Measurements from ENCODE around the gene RING1. TPM values are rescaled to one million over a fixed set of nuclear protein-coding genes. Genes with fewer than 3 reads are reported as not detected.

Gene RING1
- total and polyA plus RNA-seq, 12 donors, result 26.5 to 35.1 (median 28.3) TPM

- Histone ChIP-seq H3K27ac (no peak overlapping the region), H3K4me3 (no peak overlapping the region), H3K9me3 (no peaks in the 10 kb centered on the region), H3K4me1 (no peaks in the 10 kb centered on the region), H3K27me3 (no peaks in the 10 kb centered on the region), H3K36me3 (no peaks in the 10 kb centered on the region)
- no peak for ATAC-seq
- 73 to 76% methylated on average over 11 of the region's 11 CpGs for WGBS, 2 donors
- intact Hi-C loops (cut with DNase I), result no loop called here
- DNase-seq, result no peak
- no peak for TF ChIP-seq CTCF (IDR thresholded peaks at IDR 0.05)
These were observed 34.6 kb upstream of the RING1 start for GRCh38 chr6:33173535-33174180.

- no peak for ATAC-seq
These were observed 33.5 kb upstream of the RING1 start for GRCh38 chr6:33174784-33175183.

GRCh38 chr6:33175436-33176069 is 32.7 kb upstream of the RING1 start:
- 85 to 88% methylated on average over 10 of the region's 10 CpGs for WGBS, 2 donors
- intact Hi-C loops (cut with DNase I), result no loop called here
- H3K27ac ChIP-seq, result no peak overlapping the region
- H3K9me3 ChIP-seq, result no peaks in the 10 kb centered on the region
- no peak for ATAC-seq
- H3K27me3 ChIP-seq, result no peaks in the 10 kb centered on the region
- no peaks in the 10 kb centered on the region for H3K36me3 ChIP-seq
- H3K4me1 ChIP-seq, result no peaks in the 10 kb centered on the region
- no peak overlapping the region for H3K4me3 ChIP-seq
- TF ChIP-seq CTCF (IDR thresholded peaks at IDR 0.05), result no peak
- no peak for DNase-seq

More at GRCh38 chr6:33174784-33175183, 33.5 kb upstream of the RING1 start:
- H3K4me1 ChIP-seq, result no peaks in the 10 kb centered on the region
- intact Hi-C loops (cut with DNase I), result no loop called here
- no peak for DNase-seq
- no peak for TF ChIP-seq CTCF (IDR thresholded peaks at IDR 0.05)
- no peak overlapping the region for H3K4me3 ChIP-seq
- no peaks in the 10 kb centered on the region for H3K9me3 ChIP-seq
- no peaks in the 10 kb centered on the region for H3K36me3 ChIP-seq
- no peak overlapping the region for H3K27ac ChIP-seq
- H3K27me3 ChIP-seq, result no peaks in the 10 kb centered on the region
- WGBS, 2 donors, result 89% methylated on average over 4 of the region's 4 CpGs

GRCh38 chr6:33176906-33177305 is 31.4 kb upstream of the RING1 start:
- ATAC-seq (no peak), DNase-seq (no peak)
- H3K36me3 ChIP-seq, result no peaks in the 10 kb centered on the region
- H3K27me3 ChIP-seq, result no peaks in the 10 kb centered on the region
- no peaks in the 10 kb centered on the region for H3K9me3 ChIP-seq
- intact Hi-C loops (cut with DNase I), result no loop called here
- no peak for TF ChIP-seq CTCF (IDR thresholded peaks at IDR 0.05)
- H3K4me3 ChIP-seq, result no peak overlapping the region
- WGBS, 2 donors, result 89 to 95% methylated on average over 7 of the region's 7 CpGs
- H3K27ac ChIP-seq, result no peak overlapping the region
- no peaks in the 10 kb centered on the region for H3K4me1 ChIP-seq

Measured in heart right ventricle (tissue), 16 donors.